Dermis microvascular lymphatic vessel endothelial cell (primary cell): ENCODE measurements around the gene NAA10. TPM values are rescaled to one million over a fixed set of nuclear protein-coding genes. Genes with fewer than 3 reads are reported as not detected.

Experiments
- DNase-seq, 2 donors: peaks; one replicate each; pipeline versions ENCODE4 v3.0.0 to v3.0.0-alpha.2; 2010; ENCODE audit warnings: low read depth in 2 of 2
- total RNA-seq: library from RNA; depleted of rRNA; stranded (reverse); fragments of >200 nt; gene quantifications from 2 replicates; pipeline ENCODE4 v1.2.1, GENCODE V29; 2014

NAA10 gene
- total RNA-seq, 1 donor from 2014 or later: 47.5 TPM

GRCh38 chrX:153948847-153949805 lies 14.3 kb upstream of the NAA10 start:
- DNase-seq: peak in 1 of 2 donors; percentile 22

GRCh38 chrX:153948002-153948466 lies 13.2 kb upstream of the NAA10 start:
- DNase-seq: peak in 1 of 2 donors; percentile 30

- peak; percentile 83 to 84 for DNase-seq
These were observed 12.4 kb upstream of the NAA10 start for GRCh38 chrX:153947009-153947769.

DNA sequence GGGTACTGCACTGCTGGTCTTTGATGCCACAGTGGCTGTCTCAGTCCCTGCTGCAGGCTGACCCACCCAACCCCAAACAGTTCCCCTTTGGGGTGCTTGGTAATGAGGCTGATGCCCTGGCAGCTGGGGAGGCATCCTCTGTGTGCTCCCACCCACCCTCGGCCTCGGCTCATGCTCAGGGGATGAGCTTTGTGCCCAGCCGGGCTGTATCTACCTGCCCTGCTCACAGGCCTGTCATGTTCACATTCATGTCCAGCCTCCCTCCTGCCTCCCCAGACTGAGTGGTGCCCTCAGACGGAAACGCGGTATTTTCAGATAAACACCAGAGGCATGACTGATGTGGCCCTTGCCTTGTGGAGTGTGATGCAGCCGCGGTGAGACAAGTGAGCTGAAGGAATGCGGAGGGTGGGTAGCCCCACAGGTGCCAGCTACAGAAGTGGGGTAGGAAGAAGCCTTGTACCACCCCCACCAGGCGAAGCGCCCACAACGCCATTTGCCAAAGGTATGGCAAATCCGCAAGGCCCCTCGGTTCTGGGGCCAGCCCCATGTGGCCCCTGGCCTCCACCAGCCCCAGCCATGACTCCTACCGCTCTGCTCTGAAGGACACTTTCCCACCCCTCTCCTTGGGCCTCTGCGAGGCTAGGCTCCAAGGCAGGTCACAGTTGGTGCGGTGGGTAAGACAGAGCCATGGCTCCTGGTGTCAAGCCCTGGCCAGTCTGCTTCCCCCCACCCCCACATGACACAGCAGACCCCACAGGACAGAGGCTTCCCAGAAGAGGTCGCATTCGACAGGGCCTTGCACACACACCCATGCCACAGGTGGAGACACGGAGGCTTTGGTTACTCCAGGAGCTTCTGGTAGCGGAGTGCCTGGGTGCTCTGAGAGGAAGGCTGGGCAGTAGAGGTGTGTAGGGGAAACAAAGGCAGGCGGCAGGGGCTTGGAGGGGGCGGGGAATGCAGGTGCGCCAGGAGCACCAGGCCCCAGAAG lies 11.4 kb upstream of the NAA10 start:
- no peak for DNase-seq

DNA sequence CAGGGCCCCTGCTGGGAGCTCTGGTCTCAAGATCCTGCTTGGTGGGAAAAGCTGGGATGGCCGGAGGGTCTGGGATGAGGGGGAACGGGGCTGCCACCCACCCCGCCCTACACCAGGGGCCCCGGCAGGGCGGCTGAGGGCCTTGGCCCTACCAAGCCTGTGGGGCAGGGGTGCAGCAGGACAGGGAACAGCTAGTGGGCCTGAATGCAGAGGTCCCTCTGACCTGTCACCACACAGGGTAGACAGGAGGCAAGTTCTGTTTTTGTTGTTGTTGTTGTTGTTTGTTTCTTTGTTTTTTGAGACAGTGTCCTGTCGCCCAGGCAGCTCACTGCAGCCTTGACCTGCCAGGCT lies 9.9 kb upstream of the NAA10 start:
- DNase-seq: no peak

DNA sequence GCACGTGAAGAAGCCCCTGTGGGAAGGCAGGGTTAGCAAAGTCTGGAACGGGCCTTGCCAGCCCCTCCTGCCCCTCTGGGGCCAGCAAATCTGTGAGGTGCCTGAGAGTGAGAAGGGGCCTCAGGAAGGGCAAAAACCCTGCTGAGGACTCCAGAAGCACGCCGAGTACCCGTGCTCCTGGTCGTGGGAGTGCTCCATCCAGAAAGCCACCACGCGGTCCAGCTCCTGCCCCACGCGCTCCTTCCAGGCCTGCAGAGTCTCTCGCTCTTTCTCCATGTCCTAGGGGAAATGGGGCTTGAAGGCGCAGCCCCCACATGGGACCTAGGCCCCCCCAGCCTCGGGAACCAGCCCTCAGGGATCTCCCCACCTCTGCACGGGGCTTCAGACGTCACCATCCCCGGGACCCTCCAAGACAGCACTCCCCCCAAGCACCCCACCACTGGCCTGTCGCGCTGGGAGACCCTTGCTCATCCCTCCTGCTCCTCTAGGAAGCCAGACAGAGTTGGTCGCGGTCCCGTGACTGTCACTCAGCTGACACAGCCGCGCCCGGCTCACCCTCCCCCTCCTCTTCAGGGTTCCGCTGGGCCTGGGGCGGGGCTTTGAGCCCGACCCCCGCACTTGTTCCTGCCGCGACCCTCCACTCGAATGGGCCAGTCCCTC lies 9.4 kb upstream of the NAA10 start, which contains the start of gene RENBP:
Gene RENBP, minus strand, starts transcription at position 504 of the 660 bp plus-strand sequence. Its CDS starts 33 bp downstream, at position 471.
- no peak for DNase-seq

DNA sequence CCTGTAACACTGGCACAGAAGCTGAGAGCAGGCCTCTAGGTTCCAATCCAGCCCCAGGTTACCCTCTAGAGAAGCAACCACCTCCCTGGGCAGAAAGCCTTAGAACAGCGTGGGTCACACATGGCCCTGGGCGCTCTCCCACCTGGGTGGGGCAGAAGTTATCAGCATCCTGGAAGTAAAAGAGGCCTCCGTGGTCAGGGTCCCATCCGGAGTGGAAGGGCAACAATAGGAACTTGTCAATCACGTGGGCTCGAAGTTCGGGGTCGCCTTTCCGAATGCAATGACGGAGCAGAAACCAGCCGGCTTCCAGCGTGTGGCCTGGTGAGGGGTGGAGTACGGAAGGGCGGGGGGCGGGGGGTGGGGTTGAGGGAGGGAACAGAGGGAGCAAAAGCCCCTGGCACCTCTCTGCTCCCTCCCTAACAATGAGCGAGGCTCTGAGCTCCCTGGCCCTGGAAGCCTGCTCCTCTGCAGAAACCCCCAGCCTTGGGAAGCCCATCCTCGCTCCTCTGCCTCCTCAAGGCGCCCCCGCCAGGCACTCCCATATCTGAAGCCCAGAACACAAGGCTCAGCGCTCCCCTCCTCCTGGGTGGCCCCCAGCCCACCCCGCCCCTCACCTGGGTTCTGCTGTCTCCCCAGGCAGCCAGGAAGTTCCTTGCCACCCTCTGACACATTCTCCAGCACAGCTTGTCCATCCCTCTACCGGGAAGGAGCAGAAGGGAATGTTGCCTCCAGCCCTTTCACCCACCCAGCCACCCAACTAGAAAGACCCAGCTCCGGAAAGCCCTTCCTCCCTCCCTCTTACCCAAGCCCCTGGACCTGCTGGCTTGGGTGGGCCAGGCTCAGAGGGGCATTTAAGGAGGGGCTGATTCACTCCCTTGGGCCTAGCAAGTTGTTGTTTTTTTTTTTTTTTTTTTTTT lies 6.8 kb upstream of the NAA10 start:
- no peak for DNase-seq

DNA sequence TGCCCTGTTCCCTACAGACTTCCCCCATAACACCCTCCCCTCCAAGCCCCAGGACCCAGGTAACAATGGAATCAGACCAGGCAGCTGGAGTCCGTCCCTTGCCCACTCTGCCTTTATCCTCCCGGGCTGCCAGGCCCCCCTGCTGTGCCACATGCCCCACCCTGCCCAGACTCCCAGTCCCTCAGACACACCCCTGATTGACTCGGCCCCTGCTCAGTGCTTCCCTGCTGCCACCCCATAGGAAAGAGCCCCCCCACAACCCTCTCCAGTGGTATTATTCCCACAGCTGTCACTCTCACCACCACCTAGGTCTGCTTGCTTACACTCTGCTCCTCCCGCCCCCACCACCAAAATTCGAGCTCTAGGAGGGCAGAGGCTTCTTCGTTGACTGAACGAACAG lies 4.7 kb upstream of the NAA10 start:
- DNase-seq: no peak

DNA sequence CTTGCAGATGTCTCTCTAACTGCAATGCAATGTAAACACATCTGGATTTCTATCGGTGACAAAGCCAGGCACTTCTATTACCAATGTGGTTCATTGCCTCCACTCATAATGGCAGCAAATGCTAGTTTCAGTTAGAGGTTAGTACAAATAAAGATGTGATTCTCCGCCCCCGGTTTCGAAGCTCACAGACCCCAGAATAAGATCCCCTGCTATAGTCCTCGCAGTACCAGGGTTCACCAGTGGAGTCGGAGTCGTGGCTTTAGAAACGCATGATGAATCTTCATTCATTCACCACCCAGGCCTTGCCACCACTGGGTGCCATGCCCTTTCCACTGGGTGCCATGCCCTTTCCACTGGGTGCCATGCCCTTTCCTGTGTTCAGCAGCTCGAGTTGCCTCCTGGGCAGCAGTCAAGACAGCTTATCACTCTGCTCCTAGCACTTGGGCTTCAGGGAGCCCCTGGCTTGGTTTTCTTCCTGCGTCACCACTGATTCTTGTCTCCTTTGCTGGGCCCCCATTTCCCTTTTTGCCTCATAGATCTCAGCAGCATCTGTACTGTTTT lies 3.5 kb upstream of the NAA10 start:
- DNase-seq: no peak

DNA sequence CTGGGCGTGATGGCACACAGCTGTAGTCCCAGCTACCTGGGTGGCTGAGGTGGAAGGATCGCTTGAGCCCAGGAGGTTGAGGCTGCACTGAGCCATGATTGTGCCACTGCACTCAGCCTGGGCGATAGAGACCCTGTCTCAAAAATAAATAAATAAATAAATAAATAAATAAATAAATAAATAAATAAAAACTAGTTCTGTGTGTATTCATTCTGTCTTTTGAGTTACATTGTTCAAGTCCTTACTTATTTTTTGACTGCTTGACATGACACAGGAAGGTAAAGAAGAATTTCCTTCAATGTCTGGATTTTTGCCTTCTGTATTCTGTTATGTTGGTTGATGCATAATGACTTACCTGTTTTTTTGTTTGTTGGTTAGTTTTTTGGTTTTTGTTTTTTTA lies 2.2 kb upstream of the NAA10 start:
- no peak for DNase-seq

DNA sequence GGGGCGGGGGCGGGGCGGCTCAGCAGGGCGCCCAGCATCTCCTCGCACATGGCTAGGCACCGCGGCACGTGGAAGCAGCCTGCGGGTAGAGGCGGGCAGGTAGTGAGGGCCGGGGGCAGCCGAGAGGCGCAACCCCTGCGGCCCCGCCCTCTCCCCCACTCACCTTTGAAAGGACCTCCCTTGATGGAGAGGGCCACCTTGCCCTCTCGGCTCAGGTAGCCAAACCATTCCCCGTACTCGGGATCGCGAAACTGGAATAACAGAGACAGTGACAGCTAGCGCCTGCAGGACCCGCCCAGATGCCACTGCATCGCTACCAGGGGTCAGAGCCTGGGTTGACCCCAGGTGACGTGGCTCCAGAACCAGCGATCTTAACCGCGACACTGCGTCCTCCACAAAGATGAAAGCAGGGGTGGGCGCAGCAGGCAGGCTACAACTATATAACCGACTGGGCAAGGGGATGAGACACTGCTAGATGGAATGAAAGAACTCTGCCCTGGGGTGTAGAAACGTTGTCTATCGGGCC lies 552 bp upstream of the NAA10 start:
- no peak for DNase-seq

DNA sequence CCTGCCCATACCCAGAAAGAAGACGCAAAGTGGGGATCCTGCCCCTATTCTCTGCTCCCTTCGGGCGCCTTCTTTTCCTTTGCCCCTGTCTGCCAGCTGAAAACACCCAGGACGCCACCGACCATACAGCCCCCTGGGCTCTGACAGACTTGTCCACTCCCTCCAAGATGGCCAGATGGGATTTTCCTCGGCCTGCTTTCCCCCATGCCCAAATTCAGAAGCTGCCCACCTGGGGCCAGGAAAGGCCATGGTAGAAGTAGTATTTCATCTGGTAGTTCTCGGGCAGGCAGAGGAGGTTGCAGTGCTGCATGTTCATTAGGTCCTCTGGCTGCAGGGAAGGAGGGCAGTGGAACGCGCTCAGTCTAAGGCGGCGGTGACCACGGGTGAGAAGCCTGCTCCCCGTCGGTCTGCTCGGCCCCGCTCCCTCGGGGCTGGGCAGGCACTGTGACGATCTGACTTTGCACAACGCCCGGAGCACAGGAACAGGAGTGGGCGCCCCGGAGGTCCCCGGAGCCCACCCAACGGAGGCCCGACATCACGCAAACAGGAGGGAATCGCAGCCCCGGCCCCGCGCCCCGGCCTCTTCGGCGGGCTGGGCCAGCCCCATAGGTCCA lies 582 bp downstream of the NAA10 start:
- DNase-seq: no peak

DNA sequence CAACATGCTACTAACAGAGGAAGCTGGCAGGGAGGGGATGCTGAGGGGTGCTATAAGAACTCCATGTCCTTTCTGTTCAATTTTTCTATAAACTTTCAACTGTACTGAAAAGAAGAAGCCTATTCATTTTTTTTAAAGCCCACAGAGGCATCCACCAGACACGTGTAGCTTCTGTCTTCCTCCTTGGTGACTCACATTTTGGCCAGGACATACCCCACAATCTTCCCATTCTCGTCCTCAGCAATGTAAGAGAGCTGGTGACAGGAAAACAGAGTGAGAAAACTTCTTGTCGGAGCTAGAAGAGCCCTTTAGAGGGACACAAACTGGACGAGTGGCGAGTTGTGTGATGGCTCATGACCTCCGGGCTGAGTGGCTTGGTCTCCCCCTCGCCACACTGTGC lies 1.1 kb downstream of the NAA10 start:
- DNase-seq: peak in 1 of 2 donors; percentile 16

- DNase-seq: no peak
These were observed 2.5 kb downstream of the NAA10 start for GRCh38 chrX:153932220-153932915.

- no peak for DNase-seq
These were observed 3.1 kb downstream of the NAA10 start for GRCh38 chrX:153931748-153932147.

DNA sequence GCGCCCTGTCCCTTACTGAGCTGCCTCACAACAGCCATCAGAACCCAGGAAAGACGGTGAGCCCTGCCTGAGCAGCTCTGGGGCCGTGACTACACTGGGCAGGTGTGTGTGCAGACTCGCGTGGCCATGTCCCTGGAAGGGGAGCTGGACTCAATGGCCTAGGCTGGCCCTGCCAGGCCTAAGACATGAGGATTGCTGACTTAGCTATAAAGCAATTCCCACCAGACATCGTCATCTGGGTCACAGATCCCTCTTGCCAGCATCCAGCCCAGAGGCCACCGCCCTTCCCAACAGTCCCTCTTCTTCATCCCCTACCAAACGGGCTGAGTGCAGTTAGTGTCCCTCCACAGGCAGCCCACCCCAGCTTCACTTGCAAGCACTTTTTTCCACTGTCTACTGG lies 3.7 kb downstream of the NAA10 start:
- DNase-seq: no peak

DNA sequence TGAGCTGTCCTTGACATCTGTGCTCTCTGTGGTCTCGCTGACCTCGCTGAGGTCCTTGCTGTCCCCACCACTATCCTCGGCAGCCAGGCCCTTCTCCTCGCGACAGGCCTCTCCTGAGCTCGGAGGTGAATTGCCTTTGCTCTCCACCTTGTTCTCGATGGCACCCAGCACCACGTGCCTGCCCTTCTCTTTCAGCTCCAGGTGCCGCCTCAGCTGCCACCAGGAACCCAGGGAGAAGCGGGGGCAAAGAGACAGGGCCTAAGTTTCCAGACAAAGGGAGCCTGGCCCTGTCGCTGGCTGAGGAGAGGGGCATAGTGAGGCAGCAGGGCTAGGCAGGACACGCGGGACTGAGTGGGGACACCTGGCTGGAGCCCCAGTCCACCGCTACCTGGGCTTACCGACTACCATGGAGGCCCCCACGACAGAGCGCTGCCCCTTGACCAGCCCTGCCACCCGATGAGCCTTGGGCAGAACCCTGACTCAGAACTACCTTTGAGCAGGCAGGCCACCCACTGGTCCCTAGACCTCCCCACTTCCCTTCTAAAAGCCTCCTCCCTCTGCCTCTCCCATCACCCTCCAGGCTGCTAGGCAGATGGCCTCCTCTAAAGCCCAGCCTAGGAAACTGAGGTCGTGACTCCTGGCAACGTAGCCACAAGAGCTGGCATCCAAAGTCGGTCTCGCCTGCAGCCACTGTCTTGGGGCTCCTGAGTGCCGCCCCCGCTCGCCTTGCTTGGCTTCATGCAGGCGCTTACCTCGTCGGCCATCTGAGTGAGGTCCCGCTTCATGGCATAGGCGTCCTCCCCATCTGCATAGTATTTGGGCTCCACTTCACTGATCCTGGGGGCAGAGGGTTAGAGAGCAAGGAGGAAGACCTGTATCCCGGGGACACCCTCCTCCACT lies 4.6 kb downstream of the NAA10 start:
- DNase-seq: no peak
